ENCODE measurements around the gene RDH5.

DNA sequence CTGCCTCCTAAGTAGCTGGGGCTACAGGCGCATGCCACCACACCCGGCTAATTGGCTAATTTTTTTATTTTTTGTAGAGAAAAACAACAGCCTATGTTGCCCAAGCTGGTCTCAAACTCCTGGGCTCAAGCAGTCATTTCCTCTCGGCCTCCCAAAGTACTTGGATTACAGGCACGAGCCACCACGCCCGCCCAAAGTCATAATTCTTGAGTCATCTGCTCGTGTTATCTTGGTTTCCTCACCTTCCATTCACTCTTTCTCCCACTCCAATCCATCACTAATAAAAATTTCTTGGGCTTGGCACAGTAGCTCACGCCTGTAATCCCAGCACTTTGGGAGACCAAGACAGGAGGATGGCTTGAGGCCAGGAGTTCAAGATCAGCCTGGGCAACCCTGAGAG is 44.5 kb upstream of the RDH5 start:
- TF ChIP-seq, protein P1, sequence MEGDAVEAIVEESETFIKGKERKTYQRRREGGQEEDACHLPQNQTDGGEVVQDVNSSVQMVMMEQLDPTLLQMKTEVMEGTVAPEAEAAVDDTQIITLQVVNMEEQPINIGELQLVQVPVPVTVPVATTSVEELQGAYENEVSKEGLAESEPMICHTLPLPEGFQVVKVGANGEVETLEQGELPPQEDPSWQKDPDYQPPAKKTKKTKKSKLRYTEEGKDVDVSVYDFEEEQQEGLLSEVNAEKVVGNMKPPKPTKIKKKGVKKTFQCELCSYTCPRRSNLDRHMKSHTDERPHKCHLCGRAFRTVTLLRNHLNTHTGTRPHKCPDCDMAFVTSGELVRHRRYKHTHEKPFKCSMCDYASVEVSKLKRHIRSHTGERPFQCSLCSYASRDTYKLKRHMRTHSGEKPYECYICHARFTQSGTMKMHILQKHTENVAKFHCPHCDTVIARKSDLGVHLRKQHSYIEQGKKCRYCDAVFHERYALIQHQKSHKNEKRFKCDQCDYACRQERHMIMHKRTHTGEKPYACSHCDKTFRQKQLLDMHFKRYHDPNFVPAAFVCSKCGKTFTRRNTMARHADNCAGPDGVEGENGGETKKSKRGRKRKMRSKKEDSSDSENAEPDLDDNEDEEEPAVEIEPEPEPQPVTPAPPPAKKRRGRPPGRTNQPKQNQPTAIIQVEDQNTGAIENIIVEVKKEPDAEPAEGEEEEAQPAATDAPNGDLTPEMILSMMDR (IDR thresholded peaks at IDR 0.05) = no peak
- no peak for TF ChIP-seq POLR2A (IDR thresholded peaks at IDR 0.05)
- no peak for TF ChIP-seq EP300 (IDR thresholded peaks at IDR 0.05)
